Measurements from ENCODE around the gene GNAI2.

DNA sequence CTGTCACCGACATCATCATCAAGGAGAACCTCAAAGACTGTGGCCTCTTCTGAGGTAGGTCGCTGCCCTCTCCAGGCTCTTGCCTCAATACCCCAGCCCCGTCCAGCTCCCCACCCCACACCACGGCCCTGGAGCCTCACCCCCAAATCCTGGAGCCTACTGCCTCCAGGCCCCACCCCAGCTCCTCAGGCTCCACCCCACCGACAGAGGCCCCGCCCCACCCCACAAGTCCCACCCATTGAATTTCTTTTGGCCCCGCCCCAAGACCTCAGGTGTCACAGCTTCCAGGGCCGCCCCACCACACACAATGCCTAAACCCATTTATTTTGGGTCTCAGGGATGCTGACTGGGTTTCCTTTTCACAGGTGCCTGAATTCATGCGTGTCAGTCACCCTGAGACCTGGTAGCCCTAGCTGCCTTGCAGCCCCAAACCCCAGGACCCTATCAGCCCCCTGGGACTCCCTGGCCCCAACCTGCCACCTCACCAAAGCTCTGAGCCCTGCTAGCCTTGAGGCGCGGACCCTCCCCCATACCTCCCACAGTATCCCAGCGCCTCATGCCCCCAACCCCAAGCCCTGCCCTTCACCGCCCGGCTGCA lies 41.0 kb upstream of the GNAI2 start:
- no peak for TF ChIP-seq EP300 (IDR thresholded peaks at IDR 0.05; ENCODE audit: borderline replicate concordance in 1 of 2, low read depth in 1 of 2, low read length in 1 of 2)
- TF ChIP-seq POLR2AphosphoS5 (IDR thresholded peaks at IDR 0.05; ENCODE audit: low read depth, low read length): no peak
- no peak for TF ChIP-seq FOXM1 (IDR thresholded peaks at IDR 0.05; ENCODE audit: low read depth)
- TF ChIP-seq, protein P1, sequence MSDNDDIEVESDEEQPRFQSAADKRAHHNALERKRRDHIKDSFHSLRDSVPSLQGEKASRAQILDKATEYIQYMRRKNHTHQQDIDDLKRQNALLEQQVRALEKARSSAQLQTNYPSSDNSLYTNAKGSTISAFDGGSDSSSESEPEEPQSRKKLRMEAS (IDR thresholded peaks at IDR 0.05; ENCODE audit: low read depth): no peak
- TF ChIP-seq, protein P2, sequence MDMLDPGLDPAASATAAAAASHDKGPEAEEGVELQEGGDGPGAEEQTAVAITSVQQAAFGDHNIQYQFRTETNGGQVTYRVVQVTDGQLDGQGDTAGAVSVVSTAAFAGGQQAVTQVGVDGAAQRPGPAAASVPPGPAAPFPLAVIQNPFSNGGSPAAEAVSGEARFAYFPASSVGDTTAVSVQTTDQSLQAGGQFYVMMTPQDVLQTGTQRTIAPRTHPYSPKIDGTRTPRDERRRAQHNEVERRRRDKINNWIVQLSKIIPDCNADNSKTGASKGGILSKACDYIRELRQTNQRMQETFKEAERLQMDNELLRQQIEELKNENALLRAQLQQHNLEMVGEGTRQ (IDR thresholded peaks at IDR 0.05; ENCODE audit: borderline replicate concordance, low read depth, low read length): no peak
- TF ChIP-seq SIN3A (IDR thresholded peaks at IDR 0.05; ENCODE audit: borderline replicate concordance, low read depth, low read length): no peak
- TF ChIP-seq, protein P3, sequence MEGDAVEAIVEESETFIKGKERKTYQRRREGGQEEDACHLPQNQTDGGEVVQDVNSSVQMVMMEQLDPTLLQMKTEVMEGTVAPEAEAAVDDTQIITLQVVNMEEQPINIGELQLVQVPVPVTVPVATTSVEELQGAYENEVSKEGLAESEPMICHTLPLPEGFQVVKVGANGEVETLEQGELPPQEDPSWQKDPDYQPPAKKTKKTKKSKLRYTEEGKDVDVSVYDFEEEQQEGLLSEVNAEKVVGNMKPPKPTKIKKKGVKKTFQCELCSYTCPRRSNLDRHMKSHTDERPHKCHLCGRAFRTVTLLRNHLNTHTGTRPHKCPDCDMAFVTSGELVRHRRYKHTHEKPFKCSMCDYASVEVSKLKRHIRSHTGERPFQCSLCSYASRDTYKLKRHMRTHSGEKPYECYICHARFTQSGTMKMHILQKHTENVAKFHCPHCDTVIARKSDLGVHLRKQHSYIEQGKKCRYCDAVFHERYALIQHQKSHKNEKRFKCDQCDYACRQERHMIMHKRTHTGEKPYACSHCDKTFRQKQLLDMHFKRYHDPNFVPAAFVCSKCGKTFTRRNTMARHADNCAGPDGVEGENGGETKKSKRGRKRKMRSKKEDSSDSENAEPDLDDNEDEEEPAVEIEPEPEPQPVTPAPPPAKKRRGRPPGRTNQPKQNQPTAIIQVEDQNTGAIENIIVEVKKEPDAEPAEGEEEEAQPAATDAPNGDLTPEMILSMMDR (IDR thresholded peaks at IDR 0.05): no peak
- TF ChIP-seq, protein P4, sequence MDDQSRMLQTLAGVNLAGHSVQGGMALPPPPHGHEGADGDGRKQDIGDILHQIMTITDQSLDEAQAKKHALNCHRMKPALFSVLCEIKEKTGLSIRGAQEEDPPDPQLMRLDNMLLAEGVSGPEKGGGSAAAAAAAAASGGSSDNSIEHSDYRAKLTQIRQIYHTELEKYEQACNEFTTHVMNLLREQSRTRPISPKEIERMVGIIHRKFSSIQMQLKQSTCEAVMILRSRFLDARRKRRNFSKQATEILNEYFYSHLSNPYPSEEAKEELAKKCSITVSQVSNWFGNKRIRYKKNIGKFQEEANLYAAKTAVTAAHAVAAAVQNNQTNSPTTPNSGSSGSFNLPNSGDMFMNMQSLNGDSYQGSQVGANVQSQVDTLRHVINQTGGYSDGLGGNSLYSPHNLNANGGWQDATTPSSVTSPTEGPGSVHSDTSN (IDR thresholded peaks at IDR 0.05): no peak
- TF ChIP-seq TAF1 (IDR thresholded peaks at IDR 0.05; ENCODE audit: borderline replicate concordance, low read depth, low read length): no peak
- TF ChIP-seq FOXJ3 (CRISPR knock-in tag; IDR thresholded peaks at IDR 0.05): no peak
- TF ChIP-seq EZH2phosphoT487 (IDR thresholded peaks at IDR 0.05; ENCODE audit: borderline replicate concordance, low read depth): no peak
